Right lung (tissue), 5 donors: ENCODE data around the gene GPR153. TPM values are rescaled to one million over a fixed set of nuclear protein-coding genes. Genes with fewer than 3 reads are reported as not detected.

Experiments used
- DNase-seq, 2 donors: peaks; one replicate each; pipeline ENCODE4 v3.0.0-alpha.2; 2013
- polyA plus RNA-seq, 5 donors: library from polyadenylated mRNA; unstranded; fragments of 120-200 nt; gene quantifications; one replicate each; pipeline versions ENCODE4 v1.2.1 to v1.2.3, GENCODE V29; 2013; ENCODE audit warnings: inconsistent platforms in 1 of 5, low replicate concordance in 1 of 5; ENCODE audit not compliant: insufficient read length in 5 of 5, insufficient read depth in 1 of 5

GPR153 gene
- polyA plus RNA-seq, 5 donors = 12.0 to 37.0 (median 15.3) TPM

DNA sequence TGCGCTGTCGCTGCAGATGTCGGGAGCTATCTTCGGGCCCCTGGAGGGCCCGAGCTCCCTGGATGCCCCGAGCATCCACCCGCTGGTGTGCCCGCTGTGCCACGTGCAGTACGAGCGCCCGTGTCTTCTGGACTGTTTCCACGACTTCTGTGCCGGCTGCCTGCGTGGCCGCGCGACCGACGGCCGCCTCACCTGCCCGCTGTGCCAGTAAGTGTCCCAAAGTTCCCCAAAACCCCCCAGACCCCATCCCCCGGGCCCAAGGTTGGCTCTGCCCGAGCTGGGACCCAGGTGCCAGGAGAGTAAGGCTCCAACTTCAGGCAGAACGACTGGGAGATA is 54.4 kb downstream of the GPR153 start:
- no peak for DNase-seq

DNA sequence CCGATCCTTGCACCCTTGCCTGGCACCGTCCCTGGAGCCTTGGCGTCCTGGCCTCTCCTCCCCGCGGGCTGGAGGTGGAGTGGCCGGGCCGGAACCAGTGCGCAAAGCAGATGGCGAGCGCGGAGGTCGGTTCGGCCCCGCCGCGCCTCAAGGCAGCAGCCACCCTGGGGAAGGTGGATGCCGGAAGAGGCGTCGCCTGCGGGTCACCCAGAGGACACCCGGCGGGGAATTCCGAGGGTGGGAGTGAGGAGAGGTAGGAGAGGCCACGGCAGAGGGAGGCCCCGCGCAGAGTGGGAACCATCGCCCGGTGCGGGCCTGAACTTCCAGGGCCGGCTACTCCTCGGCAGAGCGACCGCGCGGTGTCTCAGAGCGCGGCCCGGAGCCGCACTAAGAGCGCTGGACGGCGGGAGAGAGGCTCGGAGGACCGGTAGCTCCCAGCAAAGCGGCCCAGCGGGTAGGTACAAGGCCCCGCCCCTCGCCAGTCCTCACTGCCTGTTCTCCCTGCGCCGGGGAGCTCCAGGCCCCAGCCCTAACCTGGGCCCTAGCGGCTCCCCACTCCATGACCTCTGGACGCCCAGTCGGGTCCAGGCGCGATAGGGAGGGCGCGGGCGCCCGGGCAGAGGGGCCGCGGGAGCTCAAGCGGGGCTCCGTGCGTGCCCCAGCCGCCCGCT is 54.9 kb downstream of the GPR153 start, which contains the start of gene RNF207:
Gene RNF207 (plus strand): TSS at position 271 of the 671 bp plus-strand sequence. CDS start 417 bp downstream, outside the sequence.
- no peak for DNase-seq

DNA sequence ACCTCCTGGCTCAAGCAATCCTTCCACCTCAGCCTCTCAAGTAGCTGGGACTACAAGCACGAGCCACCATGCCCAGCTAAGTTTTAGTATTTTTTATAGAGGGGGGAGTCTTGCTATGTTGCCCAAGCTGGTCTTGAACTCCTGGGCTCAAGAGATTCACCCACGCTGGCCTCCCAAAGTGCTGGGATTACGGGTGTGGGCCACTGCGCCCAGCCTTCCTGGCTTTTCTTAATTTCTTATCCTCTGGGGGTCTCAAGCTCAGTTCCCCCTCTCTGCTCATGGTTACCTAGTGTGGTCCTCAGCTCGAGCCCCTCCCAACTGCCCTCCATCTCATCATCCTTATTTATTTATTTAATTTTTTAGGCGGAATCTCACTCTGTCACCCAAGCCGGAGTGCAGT is 58.6 kb downstream of the GPR153 start:
- no peak for DNase-seq

DNA sequence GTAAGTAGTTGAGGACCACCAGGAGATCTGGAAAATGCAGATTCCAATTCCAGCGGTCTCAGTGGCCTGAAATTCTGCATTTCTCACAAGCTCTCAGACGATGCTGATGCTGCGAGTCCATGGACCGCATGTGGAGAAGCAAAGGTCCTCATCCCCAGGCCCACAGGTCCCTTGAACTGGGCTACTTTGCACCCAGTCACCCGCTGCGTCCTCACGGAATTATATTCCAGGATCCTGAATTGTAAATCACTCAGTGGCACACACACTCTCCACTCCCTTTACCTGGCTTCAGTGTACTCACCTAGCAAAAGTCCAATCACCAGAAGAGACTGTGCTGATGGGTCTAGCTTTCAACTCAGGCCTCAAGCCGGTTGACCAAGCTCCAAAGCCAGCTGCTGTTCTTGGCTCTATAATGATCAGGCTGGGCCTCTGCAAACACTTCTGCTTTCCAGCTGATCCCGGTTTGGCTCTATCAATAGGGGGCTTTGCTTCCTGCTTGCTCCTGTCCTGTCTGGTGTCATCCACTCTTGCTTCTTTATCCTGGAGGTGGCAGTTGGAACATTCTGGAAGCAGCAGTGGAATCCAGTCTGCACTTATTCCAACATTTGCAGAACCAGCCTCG is 60.6 kb downstream of the GPR153 start:
- DNase-seq = no peak

DNA sequence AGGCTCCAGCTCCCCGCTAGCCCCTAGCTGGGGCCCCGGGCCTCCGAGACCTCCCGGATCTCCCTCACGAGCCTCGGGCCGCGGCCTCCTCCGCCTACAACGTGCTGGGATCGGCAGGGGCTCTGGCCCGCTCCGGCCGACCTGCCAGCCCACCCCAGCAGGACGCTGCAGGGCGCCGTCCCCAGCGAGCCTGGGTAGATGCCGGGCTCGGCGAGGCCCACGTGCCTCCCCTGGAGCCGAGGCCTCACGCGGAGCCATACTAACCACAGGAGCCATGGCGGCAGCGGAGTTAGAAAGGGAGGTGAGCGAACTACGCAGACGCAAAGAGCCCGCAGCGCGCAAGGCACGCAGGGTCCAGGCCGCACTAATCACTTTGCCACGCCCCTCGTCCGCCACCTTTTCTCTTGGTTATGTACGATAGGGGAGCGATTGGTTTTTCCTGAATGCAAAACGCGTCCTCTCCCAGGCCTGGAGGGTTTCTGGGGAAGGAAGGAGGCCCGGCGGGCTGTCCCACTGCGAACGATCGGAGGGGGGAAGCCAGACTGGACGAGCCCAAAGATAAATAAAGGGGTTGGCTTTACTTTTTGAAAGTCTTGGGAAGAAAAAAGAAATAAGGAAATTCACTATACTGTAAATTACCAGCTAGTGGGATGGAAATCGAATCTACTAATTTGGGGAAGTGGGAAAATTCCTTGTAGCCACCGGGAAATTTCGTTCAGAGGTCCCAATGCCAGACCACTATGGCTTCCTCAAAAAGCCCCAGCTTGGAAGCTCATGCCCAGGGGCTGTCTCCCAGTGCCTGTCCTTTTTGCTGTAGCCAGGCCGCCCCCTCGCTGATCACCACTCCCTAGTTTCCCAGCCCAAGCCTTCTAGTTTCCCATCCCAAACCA is 61.4 kb downstream of the GPR153 start, which contains the start of gene RPL22:
Gene RPL22 (minus strand): TSS at position 298 of the 890 bp plus-strand sequence. CDS start 22 bp downstream, at position 276.
- peak; percentile 97 to 98 for DNase-seq

DNA sequence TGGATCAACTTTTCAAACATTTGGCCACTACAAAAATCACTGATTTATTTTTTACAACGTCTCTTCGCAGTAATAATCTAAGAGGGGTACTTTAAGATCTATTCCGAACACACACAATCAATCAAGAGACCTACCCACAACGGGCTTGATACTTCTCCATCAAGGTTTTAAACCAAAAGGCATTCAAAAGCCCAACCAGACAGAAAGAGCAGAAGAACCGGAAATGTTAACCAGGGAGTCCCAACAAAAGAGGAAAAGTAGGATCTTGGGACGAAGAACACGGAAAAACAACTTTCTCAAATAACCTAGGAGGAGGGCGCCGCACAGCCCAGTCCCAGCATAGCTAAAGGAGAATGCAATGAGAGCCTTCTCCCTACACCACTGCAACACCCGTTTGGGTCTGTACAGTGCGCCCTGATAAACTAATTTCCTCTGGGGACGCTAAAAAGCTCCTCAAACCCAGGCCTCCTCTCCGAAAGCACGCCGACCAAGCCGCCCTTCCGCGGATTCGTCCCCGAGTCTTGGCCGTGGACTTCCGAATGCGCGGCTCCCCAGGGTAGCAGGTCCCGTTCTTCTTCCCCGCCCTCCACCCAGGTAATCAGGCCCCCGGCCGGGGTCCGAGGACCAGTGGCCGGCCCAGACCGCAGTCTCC is 62.1 kb downstream of the GPR153 start:
- DNase-seq = no peak

DNA sequence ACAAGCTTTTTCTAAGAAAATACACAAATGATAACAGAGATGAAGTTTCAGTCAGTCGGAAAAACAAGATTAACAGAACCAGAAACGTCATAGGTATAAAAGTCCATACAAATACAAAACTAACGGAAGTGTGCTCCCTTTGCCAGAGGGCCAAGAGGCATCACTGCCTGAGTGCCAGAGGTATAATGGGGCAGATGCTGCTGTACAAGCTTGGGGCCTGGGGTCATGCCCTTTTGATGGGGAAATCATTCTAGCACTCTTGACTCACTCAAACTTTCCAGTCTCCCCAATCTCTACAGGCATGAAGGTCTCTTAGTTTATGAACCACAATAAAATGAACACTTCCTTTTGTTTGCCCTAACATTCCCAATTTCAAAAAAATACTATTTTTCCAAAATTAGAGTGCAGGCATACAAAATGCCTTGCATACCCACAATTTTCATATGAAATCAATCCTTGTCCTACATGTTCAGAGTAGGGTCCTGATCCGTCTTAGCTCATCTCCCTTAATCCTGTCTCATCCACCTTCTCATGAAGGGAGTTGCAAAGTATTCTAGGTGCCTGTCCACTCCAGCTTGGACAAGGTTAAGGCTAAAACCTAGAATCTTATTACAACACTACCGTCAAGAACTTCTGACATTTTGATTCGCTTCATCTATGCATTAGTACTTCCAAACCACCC is 63.0 kb downstream of the GPR153 start:
- no peak for DNase-seq

Other genes with a start within 250 kb of the GPR153 start
- 1 to 10 TPM; 5.2 to 7.7 (median 5.5) TPM for gene KCNAB2, start 215.2 kb downstream of the GPR153 start, polyA plus RNA-seq
- gene CHD5, start 80.8 kb downstream of the GPR153 start, polyA plus RNA-seq = under 1 TPM; 0.07 to 0.31 (median 0.21) TPM
- gene RPL22, start 61.5 kb downstream of the GPR153 start, polyA plus RNA-seq = 100 to 1,000 TPM; 588 to 886 (median 686) TPM
- 10 to 100 TPM in 4 of 5 donors, 1 to 10 TPM in 1; 9.5 to 17.1 (median 14.9) TPM for gene RNF207, start 55.0 kb downstream of the GPR153 start, polyA plus RNA-seq
- 10 to 100 TPM; 37.8 to 46.9 (median 40.1) TPM for gene ICMT, start 25.1 kb downstream of the GPR153 start, polyA plus RNA-seq
- gene HES3, start 16.9 kb downstream of the GPR153 start, polyA plus RNA-seq = not detected
- gene ACOT7, start 132.7 kb upstream of the GPR153 start, polyA plus RNA-seq = 10 to 100 TPM; 11.7 to 17.0 (median 14.4) TPM
- gene HES2, start 158.8 kb upstream of the GPR153 start, polyA plus RNA-seq = under 1 TPM; 0.04 to 0.24 (median 0.22) TPM
- gene ESPN, start 163.7 kb upstream of the GPR153 start, polyA plus RNA-seq = 1 to 10 TPM; 1.2 to 3.8 (median 2.4) TPM
- 10 to 100 TPM; 16.5 to 32.9 (median 27.1) TPM for gene TNFRSF25, start 205.1 kb upstream of the GPR153 start, polyA plus RNA-seq
- 10 to 100 TPM; 20.0 to 33.7 (median 28.7) TPM for gene PLEKHG5, start 230.6 kb upstream of the GPR153 start, polyA plus RNA-seq